ENCODE results near the gene TANC1.

GRCh38 chr2:158969162-158969714 is 798 bp downstream of the TANC1 start:
- TF ChIP-seq CTCF (conservative IDR thresholded peaks at IDR 0.05; ENCODE audit: low read length) (no peak), EZH2phosphoT487 (IDR thresholded peaks at IDR 0.05; ENCODE audit: borderline replicate concordance) (no peak)
